Endothelial cell of umbilical vein (primary cell): ENCODE data around the gene DDIT3. TPM values are rescaled to one million over a fixed set of nuclear protein-coding genes. Genes with fewer than 3 reads are reported as not detected.

Experiments used
- BruUV-seq: library from RNA; stranded (reverse); fragments of 400-500 nt; replicated peaks from 2 replicates; lab custom pipeline; 2021; lab: Mats Ljungman, UMichigan
- CTCF ChIA-PET: fragments of 300-600, 350-600 bp; sonication (Branson Sonifier 250); formaldehyde crosslinking; loops from one replicate; lab custom pipeline; 2021; ENCODE audit warnings: antibody characterized with exemption, inconsistent platforms; lab: Charles Lee
- POLR2A ChIA-PET: fragments of 300-600, 350-600 bp; sonication (Branson Sonifier 250); formaldehyde crosslinking; loops from one replicate; lab custom pipeline; 2021; ENCODE audit warnings: antibody characterized with exemption, inconsistent platforms; lab: Charles Lee
- DNase-seq: peaks from one replicate; pipeline ENCODE4 v3.0.0-alpha.2; 2011; ENCODE audit warnings: low read depth, low spot score
- FAIRE-seq: peaks from 2 replicates; lab custom pipeline; 2011; peaks lifted over from hg19 to GRCh38; lab: Jason Lieb, UNC
- H2AFZ ChIP-seq: 2 replicates; pipeline ENCODE4 v1.6.0; 2012; ENCODE audit warnings: low read depth, low read length, control low read depth, inconsistent platforms
- H3K27ac ChIP-seq: 2 replicates; pipeline ENCODE4 v1.5.1; 2011; ENCODE audit warnings: low read depth, mild to moderate bottlenecking, control low read depth, low read length, moderate library complexity; ENCODE audit not compliant: insufficient read depth
- H3K27me3 ChIP-seq, 2 experiments: 2 replicates each; pipeline versions ENCODE4 v1.6.0 to v1.6.1; 2011; ENCODE audit warnings: low read length in 2 of 2, mixed read lengths in 1 of 2; ENCODE audit not compliant: control insufficient read depth in 2 of 2, insufficient read depth in 2 of 2
- H3K36me3 ChIP-seq, 2 experiments: 2 replicates in 1 of 2; 3 replicates in 1 of 2; pipeline ENCODE4 v1.5.1; 2011; ENCODE audit warnings: low read length in 2 of 2, mild to moderate bottlenecking in 1 of 2, moderate library complexity in 1 of 2; ENCODE audit not compliant: control insufficient read depth in 2 of 2, insufficient read depth in 2 of 2; ENCODE audit errors: extremely low read depth in 1 of 2
- H3K4me1 ChIP-seq: 3 replicates; pipeline ENCODE4 v1.5.1; 2011; ENCODE audit warnings: mild to moderate bottlenecking, low read length; ENCODE audit not compliant: control insufficient read depth, insufficient read depth; ENCODE audit errors: extremely low read depth
- H3K4me2 ChIP-seq: 2 replicates; pipeline ENCODE4 v1.6.1; 2011; ENCODE audit warnings: low read length, control low read depth, mixed read lengths; ENCODE audit not compliant: insufficient read depth
- H3K4me3 ChIP-seq, 3 experiments: fragments of 200-600 bp in 1 of 3; sonication (generic), shearing (Covaris generic) in 1 of 3; replicated peaks in 1 of 3; 2 replicates each; pipeline ENCODE4 v1.5.1; 2011 to 2016; ENCODE audit warnings: control low read depth in 3 of 3, low read length in 3 of 3, mild to moderate bottlenecking in 2 of 3, inconsistent platforms in 1 of 3, low read depth in 1 of 3, moderate library complexity in 1 of 3; ENCODE audit not compliant: insufficient read depth in 1 of 3
- H3K79me2 ChIP-seq: 2 replicates; pipeline ENCODE4 v1.6.0; 2012; ENCODE audit warnings: low read length, inconsistent platforms; ENCODE audit not compliant: control insufficient read depth, insufficient read depth
- H3K9ac ChIP-seq: replicated peaks from 2 replicates; pipeline ENCODE3; 2011; ENCODE audit warnings: low read length, control low read depth; ENCODE audit not compliant: insufficient read depth; ENCODE audit errors: extremely low read depth
- H3K9me1 ChIP-seq: replicated peaks from 3 replicates; pipeline ENCODE4 v1.6.0; 2011; ENCODE audit warnings: mild to moderate bottlenecking, low read length; ENCODE audit not compliant: control insufficient read depth, insufficient read depth; ENCODE audit errors: extremely low read depth
- H3K9me3 ChIP-seq: replicated peaks from 2 replicates; pipeline ENCODE4 v1.5.1; 2012; ENCODE audit warnings: low read length, inconsistent platforms; ENCODE audit not compliant: control insufficient read depth, insufficient read depth
- H4K20me1 ChIP-seq: replicated peaks from 2 replicates; pipeline ENCODE3; 2011; ENCODE audit warnings: mild to moderate bottlenecking, low read length; ENCODE audit not compliant: control insufficient read depth, insufficient read depth; ENCODE audit errors: extremely low read depth
- CTCF ChIP-seq, 2 donors: IDR thresholded peaks; 1 replicate in 1 of 2; 2 replicates in 1 of 2; pipeline ENCODE4 v1.5.1; 2011; ENCODE audit warnings: low read length in 2 of 2, mild to moderate bottlenecking in 2 of 2, moderate library complexity in 2 of 2, control low read depth in 1 of 2, inconsistent platforms in 1 of 2, low read depth in 1 of 2; ENCODE audit not compliant: insufficient read depth in 1 of 2; ENCODE audit errors: extremely low read depth in 1 of 2
- EZH2 ChIP-seq: IDR thresholded peaks from 2 replicates; pipeline ENCODE4 v1.6.1; 2012; ENCODE audit warnings: borderline replicate concordance, low read depth, mild to moderate bottlenecking, moderate library complexity, low read length, inconsistent platforms; ENCODE audit not compliant: severe bottlenecking
- FOS ChIP-seq: IDR thresholded peaks from 2 replicates; pipeline ENCODE4 v1.6.1; 2011; ENCODE audit warnings: mild to moderate bottlenecking, low read length, moderate library complexity, borderline replicate concordance; ENCODE audit not compliant: insufficient read depth
- GATA2 ChIP-seq: IDR thresholded peaks from 2 replicates; pipeline ENCODE4 v1.7.0; 2011; ENCODE audit warnings: low read depth, mild to moderate bottlenecking, moderate library complexity, mixed read lengths, low read length; ENCODE audit not compliant: insufficient read length, insufficient read depth
- JUN ChIP-seq: IDR thresholded peaks from 2 replicates; pipeline ENCODE4 v1.6.1; 2011; ENCODE audit warnings: borderline replicate concordance, low read depth; ENCODE audit not compliant: insufficient read length, insufficient read depth
- MAX ChIP-seq: IDR thresholded peaks from 2 replicates; pipeline ENCODE4 v1.6.1; 2011; ENCODE audit not compliant: insufficient read depth, insufficient read length
- MYC ChIP-seq: IDR thresholded peaks from one replicate; pipeline ENCODE4 v1.6.1; 2011; ENCODE audit warnings: mild to moderate bottlenecking, low read depth, low read length
- POLR2A ChIP-seq: IDR thresholded peaks from 2 replicates; pipeline ENCODE4 v1.6.1; 2012; ENCODE audit warnings: low read depth, mild to moderate bottlenecking, control low read depth, low read length
- POLR2AphosphoS5 ChIP-seq: IDR thresholded peaks from 2 replicates; pipeline ENCODE4 v1.6.1; 2012; ENCODE audit warnings: low read depth, mild to moderate bottlenecking, control low read depth, low read length, moderate library complexity; ENCODE audit not compliant: insufficient read depth
- dilution Hi-C: fragments of 300-500 bp; cut with MboI; formaldehyde crosslinking; loops from one replicate; pipeline ENCODE4 v1.15.0; 2019; ENCODE audit warnings: low sequenced_read_pairs; ENCODE audit not compliant: extremely low pct_ligation_motif_present
- intact Hi-C: fragments of 100-400 bp; cut with micrococcal nuclease; formaldehyde crosslinking; loops from one replicate; pipeline ENCODE4 v1.10.0; 2022
- polyA plus RNA-seq, 4 experiments: library from polyadenylated mRNA; depleted of rRNA in 3 of 4; stranded (reverse) in 3 of 4; unstranded in 1 of 4; fragments of >200 nt; gene quantifications; 2 replicates each; pipeline versions ENCODE4 v1.2.1 to v1.2.3, GENCODE V29; 2011 to 2012; ENCODE audit warnings: missing spikeins in 1 of 4
- total RNA-seq: library from RNA; stranded (reverse); gene quantifications from 2 replicates; pipeline ENCODE4 v1.2.3, GENCODE V29; 2021

The DDIT3 gene
- total and polyA plus RNA-seq, 2 donors (not counting 3 experiments of a cell fraction or from before 2014, with no cell fraction given), result 13.7 to 22.0 TPM

- Histone ChIP-seq H3K27ac (no peak overlapping the region), H3K9me1 (no peaks in the 10 kb centered on the region), H3K4me2 (no peak overlapping the region), H2AFZ (no peak overlapping the region), H3K36me3 (no peaks in the 10 kb centered on the region), H3K27me3 (peaks cover 51 to 52% of the 10 kb centered on the region in 2 experiments), H3K4me1 (no peaks in the 10 kb centered on the region), H4K20me1 (no peaks in the 10 kb centered on the region), H3K79me2 (peaks cover under 1% of the 10 kb centered on the region), H3K9ac (no peak overlapping the region), H3K9me3 (no peaks in the 10 kb centered on the region), H3K4me3 (no peak overlapping the region)
- DNase-seq (no peak), FAIRE-seq (no peak)
- POLR2A ChIA-PET, result no interaction called here
- TF ChIP-seq MAX, result no peak
- TF ChIP-seq FOS, result no peak
- TF ChIP-seq POLR2A, result no peak
- no peak for TF ChIP-seq MYC
- no peak for TF ChIP-seq CTCF (IDR thresholded peaks at IDR 0.05; ENCODE audit: extremely low read depth in 1 of 2, insufficient read depth in 1 of 2, low read depth in 1 of 2, low read length in 2 of 2)
- no peak for TF ChIP-seq GATA2
- TF ChIP-seq JUN, result no peak
- TF ChIP-seq POLR2AphosphoS5, result no peak
- no peak for TF ChIP-seq EZH2
- CTCF ChIA-PET, result interaction anchor here (2.0 kb wide), 1 partner anchor 32 kb away, joined by 6 read pairs; no protein-coding TSS in a partner anchor
- dilution Hi-C loops (no loop called here), intact Hi-C loops (no loop called here)
- no TSS peak for BruUV-seq
These were observed 31.5 kb upstream of the DDIT3 start for GRCh38 chr12:57551637-57552305.
